Measurements from ENCODE around the gene LCORL. TPM values are rescaled to one million over a fixed set of nuclear protein-coding genes. Genes with fewer than 3 reads are reported as not detected.
"Not testable (repeated sequence)": the region's sequence is repeated elsewhere in the genome, so short reads cannot be mapped to it uniquely, and the experiment has no call there.

LCORL gene
- total RNA-seq, 2 experiments from 2014 or later: 31.4 to 37.4 TPM

GRCh38 chr4:17867276-17867675 is 154.3 kb downstream of the LCORL start:
- CTCF ChIA-PET (ENCODE audit: unreplicated experiment): no interaction called here
- Histone ChIP-seq H3K79me2 (ENCODE audit: insufficient read depth, low read depth, low read length) (no peaks in the 10 kb centered on the region), H3K9me2 (ENCODE audit: insufficient read depth, low read length) (no peaks in the 10 kb centered on the region), H4K20me1 (ENCODE audit: insufficient read depth, low read length) (no peaks in the 10 kb centered on the region), H3K4me2 (ENCODE audit: low read length) (no peak overlapping the region), H3K36me3 (ENCODE audit: insufficient read depth, low read length) (no peaks in the 10 kb centered on the region; the same call in 1 of the 2 replicates), H2AFZ (ENCODE audit: low read length) (no peak overlapping the region), H3K4me3 (ENCODE audit: low read depth, low read length, poor library complexity, severe bottlenecking) (no peak overlapping the region), H3K27ac (ENCODE audit: low read depth, low read length, poor library complexity, severe bottlenecking) (no peak overlapping the region), H3K9me3 (ENCODE audit: low read length) (no peaks in the 10 kb centered on the region), H3K4me1 (ENCODE audit: insufficient read depth, low read length, poor library complexity, severe bottlenecking) (no peaks in the 10 kb centered on the region)
- BruUV-seq (replicated peaks): no TSS peak
- TF ChIP-seq EZH2phosphoT487 (IDR thresholded peaks at IDR 0.05; ENCODE audit: borderline replicate concordance, low read depth, low read length): no peak
- TF ChIP-seq CTCF (conservative IDR thresholded peaks at IDR 0.05; ENCODE audit: low read length): no peak
- POLR2A ChIA-PET: no interaction called here
- DNase-seq (ENCODE audit: low spot score): no peak
- intact Hi-C loops (cut with micrococcal nuclease; ENCODE audit: unreplicated experiment): no loop called here

GRCh38 chr4:17866810-17867209 is 154.7 kb downstream of the LCORL start:
- no peak overlapping the region for H3K4me3 ChIP-seq (ENCODE audit: low read depth, low read length, poor library complexity, severe bottlenecking)
- no peaks in the 10 kb centered on the region for H3K4me1 ChIP-seq (ENCODE audit: insufficient read depth, low read length, poor library complexity, severe bottlenecking)
- no peak overlapping the region for H3K4me2 ChIP-seq (ENCODE audit: low read length)
- no peak overlapping the region for H3K27ac ChIP-seq (ENCODE audit: low read depth, low read length, poor library complexity, severe bottlenecking)
- H2AFZ ChIP-seq (ENCODE audit: low read length): no peak overlapping the region
- ChIA-PET CTCF (ENCODE audit: unreplicated experiment) (no interaction called here), POLR2A (no interaction called here)
- H3K79me2 ChIP-seq (ENCODE audit: insufficient read depth, low read depth, low read length): no peaks in the 10 kb centered on the region
- TF ChIP-seq CTCF (conservative IDR thresholded peaks at IDR 0.05; ENCODE audit: low read length) (no peak), EZH2phosphoT487 (IDR thresholded peaks at IDR 0.05; ENCODE audit: borderline replicate concordance, low read depth, low read length) (no peak)
- H3K9me3 ChIP-seq (ENCODE audit: low read length): no peaks in the 10 kb centered on the region
- BruUV-seq (replicated peaks): no TSS peak
- intact Hi-C loops (cut with micrococcal nuclease; ENCODE audit: unreplicated experiment): no loop called here
- H3K36me3 ChIP-seq (ENCODE audit: insufficient read depth, low read length): no peaks in the 10 kb centered on the region; the same call in 1 of the 2 replicates
- H3K9me2 ChIP-seq (ENCODE audit: insufficient read depth, low read length): no peaks in the 10 kb centered on the region
- no peaks in the 10 kb centered on the region for H4K20me1 ChIP-seq (ENCODE audit: insufficient read depth, low read length)
- DNase-seq (ENCODE audit: low spot score): no peak

GRCh38 chr4:17865866-17866363 is 155.6 kb downstream of the LCORL start:
- Histone ChIP-seq H3K27ac (ENCODE audit: low read depth, low read length, poor library complexity, severe bottlenecking) (no peak overlapping the region), H3K36me3 (ENCODE audit: insufficient read depth, low read length) (no peaks in the 10 kb centered on the region; the same call in 1 of the 2 replicates), H3K4me1 (ENCODE audit: insufficient read depth, low read length, poor library complexity, severe bottlenecking) (no peaks in the 10 kb centered on the region), H4K20me1 (ENCODE audit: insufficient read depth, low read length) (no peaks in the 10 kb centered on the region), H2AFZ (ENCODE audit: low read length) (no peak overlapping the region), H3K79me2 (ENCODE audit: insufficient read depth, low read depth, low read length) (no peaks in the 10 kb centered on the region), H3K4me3 (ENCODE audit: low read depth, low read length, poor library complexity, severe bottlenecking) (no peak overlapping the region), H3K4me2 (ENCODE audit: low read length) (no peak overlapping the region), H3K9me3 (ENCODE audit: low read length) (no peaks in the 10 kb centered on the region), H3K9me2 (ENCODE audit: insufficient read depth, low read length) (no peaks in the 10 kb centered on the region)
- intact Hi-C loops (cut with micrococcal nuclease; ENCODE audit: unreplicated experiment): no loop called here
- CTCF ChIA-PET (ENCODE audit: unreplicated experiment): no interaction called here
- no peak for TF ChIP-seq EZH2phosphoT487 (IDR thresholded peaks at IDR 0.05; ENCODE audit: borderline replicate concordance, low read depth, low read length)
- no peak for TF ChIP-seq CTCF (conservative IDR thresholded peaks at IDR 0.05; ENCODE audit: low read length)
- no peak for DNase-seq (ENCODE audit: low spot score)
- no TSS peak for BruUV-seq (replicated peaks)
- POLR2A ChIA-PET: interaction anchor here (0.7 kb wide), 1 partner anchor 38 kb away, joined by 3 read pairs; no protein-coding TSS in a partner anchor

GRCh38 chr4:17861906-17862305 is 159.6 kb downstream of the LCORL start:
- POLR2A ChIA-PET: interaction anchor here (1.9 kb wide), 1 partner anchor 10 kb away, joined by 6 read pairs; no protein-coding TSS in a partner anchor
- H3K9me3 ChIP-seq (ENCODE audit: low read length); H3K27ac ChIP-seq (ENCODE audit: low read depth, low read length, poor library complexity, severe bottlenecking); H3K4me2 ChIP-seq (ENCODE audit: low read length); H3K4me3 ChIP-seq (ENCODE audit: low read depth, low read length, poor library complexity, severe bottlenecking); H2AFZ ChIP-seq (ENCODE audit: low read length); H3K79me2 ChIP-seq (ENCODE audit: insufficient read depth, low read depth, low read length); H3K9me2 ChIP-seq (ENCODE audit: insufficient read depth, low read length); intact Hi-C loops (cut with micrococcal nuclease; ENCODE audit: unreplicated experiment); DNase-seq (ENCODE audit: low spot score); H3K36me3 ChIP-seq (ENCODE audit: insufficient read depth, low read length); H3K4me1 ChIP-seq (ENCODE audit: insufficient read depth, low read length, poor library complexity, severe bottlenecking); BruUV-seq (replicated peaks); H4K20me1 ChIP-seq (ENCODE audit: insufficient read depth, low read length); CTCF ChIA-PET (ENCODE audit: unreplicated experiment): not testable (repeated sequence)

Data from OCI-LY7 (cell line).